Activated CD4-positive, alpha-beta T cell treated with anti-CD3 and anti-CD28 coated beads, Interleukin-2, amount 50 U/mL, for 1 hour (primary cell): ENCODE data around the gene PRICKLE3.
"Not testable (repeated sequence)": the region's sequence is repeated elsewhere in the genome, so short reads cannot be mapped to it uniquely, and the experiment has no call there.

ENCODE experiments used
- DNase-seq: peaks from one replicate; pipeline ENCODE4 v3.0.0-alpha.2; 2020

PRICKLE3 gene

GRCh38 chrX:49177873-49178480 is 8.2 kb downstream of the PRICKLE3 start:
- DNase-seq, result no peak

GRCh38 chrX:49177338-49177833 is 8.8 kb downstream of the PRICKLE3 start:
- no peak for DNase-seq

- DNase-seq, result no peak
Observed at GRCh38 chrX:49176421-49177326, 9.5 kb downstream of the PRICKLE3 start.

- no peak for DNase-seq
Observed at GRCh38 chrX:49175435-49176274, 10.5 kb downstream of the PRICKLE3 start.

GRCh38 chrX:49174723-49175122 is 11.4 kb downstream of the PRICKLE3 start:
- no peak for DNase-seq

- DNase-seq, result not testable (repeated sequence)
Observed at GRCh38 chrX:49173544-49173943, 12.6 kb downstream of the PRICKLE3 start.

- DNase-seq, result peak; percentile 57
Observed at GRCh38 chrX:49172280-49172780, 13.8 kb downstream of the PRICKLE3 start.

GRCh38 chrX:49171752-49172279 is 14.4 kb downstream of the PRICKLE3 start, which contains the start of gene PLP2:
PLP2 (plus strand) TSS chrX:49171898; CDS start chrX:49172001, 103 bp downstream.
- peak; percentile 75 for DNase-seq

- no peak for DNase-seq
Observed at GRCh38 chrX:49167740-49168108, 18.4 kb downstream of the PRICKLE3 start.

- DNase-seq, result peak; percentile 64
Observed at GRCh38 chrX:49166914-49167739, 19.0 kb downstream of the PRICKLE3 start.

- peak; percentile 66 for DNase-seq
Observed at GRCh38 chrX:49165901-49166881, 20.0 kb downstream of the PRICKLE3 start.

GRCh38 chrX:49164589-49165360 is 21.4 kb downstream of the PRICKLE3 start:
- no peak for DNase-seq

- DNase-seq, result peak; percentile 75
Observed at GRCh38 chrX:49163555-49164419, 22.4 kb downstream of the PRICKLE3 start.

- no peak for DNase-seq
Observed at GRCh38 chrX:49162620-49163019, 23.6 kb downstream of the PRICKLE3 start, which contains the start of gene MAGIX. MAGIX (plus strand) TSS chrX:49162758; CDS start chrX:49162890, 132 bp downstream.

- DNase-seq, result no peak
Observed at GRCh38 chrX:49161632-49162031, 24.5 kb downstream of the PRICKLE3 start.

GRCh38 chrX:49160908-49161307 is 25.3 kb downstream of the PRICKLE3 start:
- DNase-seq, result no peak

GRCh38 chrX:49157194-49157593 is 29.0 kb downstream of the PRICKLE3 start:
- DNase-seq, result no peak
